WTC11 (cell line): ENCODE results near the gene KAZN. TPM values are rescaled to one million over a fixed set of nuclear protein-coding genes. Genes with fewer than 3 reads are reported as not detected.

Experiments used
- ATAC-seq: fragments of 200-7000 bp; cut with Tn5 transposase; 2 replicates; pipeline ENCODE4 v1.10.0; 2021; ENCODE audit warnings: mild to moderate bottlenecking, moderate library complexity
- CTCF ChIA-PET: fragments of 300-600 bp; sonication (Branson Sonifier 250); formaldehyde crosslinking; loops from one replicate; lab custom pipeline; 2021; ENCODE audit warnings: antibody characterized with exemption; lab: Charles Lee
- POLR2A ChIA-PET: fragments of 350-600 bp; sonication (Branson Sonifier 250); formaldehyde crosslinking; loops from one replicate; lab custom pipeline; 2021; ENCODE audit warnings: antibody characterized with exemption; lab: Charles Lee
- DNase-seq: peaks from one replicate; pipeline ENCODE4 v3.0.0; 2021; ENCODE audit warnings: low spot score
- H3K27ac Mint-ChIP-seq: 2 replicates; pipeline ENCODE4 v1.8.0; 2021; ENCODE audit warnings: mixed read lengths
- H3K27me3 Mint-ChIP-seq: 2 replicates; pipeline ENCODE4 v1.8.0; 2021; ENCODE audit warnings: low read depth, mild to moderate bottlenecking, moderate library complexity, mixed read lengths
- H3K36me3 Mint-ChIP-seq: 2 replicates; pipeline ENCODE4 v1.8.0; 2021; ENCODE audit warnings: mixed read lengths
- H3K4me1 Mint-ChIP-seq: 2 replicates; pipeline ENCODE4 v1.8.0; 2022; ENCODE audit warnings: mixed read lengths
- H3K4me3 Mint-ChIP-seq: 2 replicates; pipeline ENCODE4 v1.8.0; 2021; ENCODE audit warnings: mild to moderate bottlenecking, moderate library complexity, mixed read lengths
- H3K9me3 Mint-ChIP-seq: 2 replicates; pipeline ENCODE4 v1.8.0; 2021; ENCODE audit warnings: mixed read lengths
- FOXK1 ChIP-seq: sonication (generic); formaldehyde crosslinking; IDR thresholded peaks from 2 replicates; pipeline ENCODE4 v1.8.0; 2022; ENCODE audit warnings: mild to moderate bottlenecking, moderate library complexity, missing genetic modification reagents
- GABPB1 ChIP-seq: sonication (generic); formaldehyde crosslinking; IDR thresholded peaks from 2 replicates; pipeline ENCODE4 v1.8.1; 2023; ENCODE audit warnings: mild to moderate bottlenecking, missing genetic modification reagents
- GRHL2 ChIP-seq: fragments of 250-450 bp; sonication (Bioruptor Pico); IDR thresholded peaks from 2 replicates; pipeline ENCODE4 v1.8.0; 2022; ENCODE audit warnings: mild to moderate bottlenecking, moderate library complexity; ENCODE audit not compliant: insufficient replicate concordance, severe bottlenecking
- HMGA2 ChIP-seq: fragments of 250-450 bp; sonication (Bioruptor Pico); IDR thresholded peaks from 2 replicates; pipeline ENCODE4 v1.4.0; 2021; ENCODE audit warnings: mild to moderate bottlenecking, moderate library complexity
- IRF2 ChIP-seq: sonication (generic); formaldehyde crosslinking; IDR thresholded peaks from 2 replicates; pipeline ENCODE4 v1.8.0; 2022; ENCODE audit warnings: low read depth, missing genetic modification reagents, borderline replicate concordance
- JUN ChIP-seq: sonication (generic); formaldehyde crosslinking; IDR thresholded peaks from 2 replicates; pipeline ENCODE4 v1.8.0; 2023; ENCODE audit warnings: mild to moderate bottlenecking, missing genetic modification reagents
- PRRX2 ChIP-seq: fragments of 250-450 bp; sonication (Bioruptor Pico); IDR thresholded peaks from 2 replicates; pipeline ENCODE4 v1.8.0; 2021; ENCODE audit warnings: mild to moderate bottlenecking
- SMAD4 ChIP-seq: sonication (generic); formaldehyde crosslinking; IDR thresholded peaks from 2 replicates; pipeline ENCODE4 v1.8.0; 2022; ENCODE audit warnings: mild to moderate bottlenecking, missing genetic modification reagents
- SP1 ChIP-seq: sonication (generic); formaldehyde crosslinking; conservative IDR thresholded peaks from 2 replicates; pipeline ENCODE4 v1.8.1; 2022; ENCODE audit warnings: missing genetic modification reagents
- ZNF138 ChIP-seq: sonication (generic); formaldehyde crosslinking; conservative IDR thresholded peaks from 2 replicates; pipeline ENCODE4 v1.8.1; 2022; ENCODE audit warnings: mild to moderate bottlenecking, moderate library complexity, missing genetic modification reagents
- ZNF263 ChIP-seq: sonication (generic); formaldehyde crosslinking; IDR thresholded peaks from 2 replicates; pipeline ENCODE4 v1.8.1; 2022; ENCODE audit warnings: low read depth, mild to moderate bottlenecking, moderate library complexity, missing genetic modification reagents
- ZNF423 ChIP-seq: fragments of 250-450 bp; sonication (Bioruptor Pico); IDR thresholded peaks from 2 replicates; pipeline ENCODE4 v2.1.2; 2022; ENCODE audit warnings: mild to moderate bottlenecking, moderate library complexity
- total RNA-seq: library from RNA; stranded (reverse); gene quantifications from 3 replicates; pipeline ENCODE4 v1.2.3, GENCODE V29; 2021
- TF ChIP-seq, protein P1 (sequence below): sonication (generic); formaldehyde crosslinking; IDR thresholded peaks from 2 replicates; pipeline ENCODE4 v1.8.0; 2023; ENCODE audit warnings: missing genetic modification reagents
- TF ChIP-seq, protein P2 (sequence below): fragments of 250-450 bp; sonication (Bioruptor Pico); IDR thresholded peaks from 2 replicates; pipeline ENCODE4 v1.9.0; 2021; ENCODE audit warnings: moderate library complexity, mild to moderate bottlenecking, inconsistent platforms, borderline replicate concordance
- TF ChIP-seq, protein P3 (sequence below): sonication (generic); formaldehyde crosslinking; IDR thresholded peaks from 2 replicates; pipeline ENCODE4 v1.8.1; 2023; ENCODE audit warnings: mild to moderate bottlenecking, moderate library complexity, missing genetic modification reagents
- TF ChIP-seq, protein P4 (sequence below): fragments of 250-450 bp; sonication (Bioruptor Pico); IDR thresholded peaks from 2 replicates; pipeline ENCODE4 v2.1.2; 2022; ENCODE audit warnings: mild to moderate bottlenecking, moderate library complexity
- TF ChIP-seq, protein P5 (sequence below): sonication (generic); formaldehyde crosslinking; IDR thresholded peaks from 2 replicates; pipeline ENCODE4 v1.8.0; 2023; ENCODE audit warnings: mild to moderate bottlenecking, missing genetic modification reagents
- TF ChIP-seq, protein P6 (sequence below): sonication (generic); formaldehyde crosslinking; conservative IDR thresholded peaks from 2 replicates; pipeline ENCODE4 v1.8.1; 2022; ENCODE audit warnings: mild to moderate bottlenecking, missing genetic modification reagents
- TF ChIP-seq, protein P7 (sequence below): fragments of 250-450 bp; sonication (Bioruptor Pico); IDR thresholded peaks from 2 replicates; pipeline ENCODE4 v1.9.0; 2021; ENCODE audit warnings: mild to moderate bottlenecking, borderline replicate concordance

KAZN gene
- total RNA-seq, 1 experiment from 2014 or later, result 19.9 TPM

DNA sequence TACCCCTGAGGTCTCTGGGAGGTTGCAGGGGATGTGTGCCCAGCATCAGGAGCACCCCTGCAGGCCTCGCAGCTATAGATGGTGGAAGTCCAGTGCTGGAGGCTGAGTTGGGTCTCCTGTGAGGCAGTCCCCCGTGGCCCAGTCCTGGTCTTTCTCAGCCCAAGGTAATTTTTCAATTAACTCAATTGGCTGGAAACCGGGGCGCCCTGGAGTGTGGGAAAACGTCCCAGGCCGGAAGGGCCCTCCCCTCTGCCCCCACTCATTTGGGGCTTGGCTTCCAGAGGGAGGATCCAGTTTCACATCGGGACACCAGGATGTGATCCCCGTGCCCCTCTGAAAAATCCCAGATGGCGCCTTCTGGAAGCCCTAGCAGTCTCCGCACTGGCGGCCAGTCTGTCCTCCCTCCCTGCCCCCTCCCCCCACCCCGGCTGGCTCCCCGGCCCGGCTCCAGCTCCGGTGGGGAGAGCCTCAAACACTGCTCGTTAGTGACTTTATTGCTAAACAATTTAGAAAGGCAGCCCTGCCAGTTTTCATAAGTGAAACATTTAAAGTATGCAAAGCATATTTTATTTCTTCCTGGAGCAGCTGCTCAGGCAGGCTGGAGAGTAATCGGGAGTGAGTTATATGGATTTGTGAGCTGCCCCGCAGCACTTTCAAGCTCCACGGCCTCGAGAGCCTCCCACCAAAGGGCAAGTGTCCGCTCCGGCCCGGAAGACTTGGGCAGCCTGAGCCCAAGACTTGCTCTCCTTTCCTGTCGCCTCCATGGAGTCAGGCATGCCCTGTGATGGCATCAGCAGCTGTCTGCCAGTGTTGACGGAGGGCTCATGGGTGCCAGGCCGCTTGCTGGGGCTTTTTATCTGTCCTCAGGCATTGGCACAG lies 346.9 kb downstream of the KAZN start:
- POLR2A ChIA-PET, result no interaction called here
- Mint-ChIP-seq H3K36me3 (no peaks in the 10 kb centered on the region), H3K4me3 (no peak overlapping the region), H3K4me1 (peaks cover 63% of the 10 kb centered on the region), H3K9me3 (0 out of 2 replicates have a peak, but pooled peaks cover 5% of the 10 kb centered on the region)
- peak; percentile 57 for DNase-seq
- CTCF ChIA-PET, result interaction anchor here (0.6 to 1.1 kb wide), 4 partner anchors 38 to 510 kb away, joined by 3 to 4 read pairs (median 4); no protein-coding TSS in a partner anchor
- no peak for TF ChIP-seq ZNF138 (CRISPR knock-in tag)
- TF ChIP-seq ZNF263, result no peak
- no peak for TF ChIP-seq PRRX2 (CRISPR knock-in tag)
- no peak for TF ChIP-seq FOXK1
- TF ChIP-seq, protein P1, sequence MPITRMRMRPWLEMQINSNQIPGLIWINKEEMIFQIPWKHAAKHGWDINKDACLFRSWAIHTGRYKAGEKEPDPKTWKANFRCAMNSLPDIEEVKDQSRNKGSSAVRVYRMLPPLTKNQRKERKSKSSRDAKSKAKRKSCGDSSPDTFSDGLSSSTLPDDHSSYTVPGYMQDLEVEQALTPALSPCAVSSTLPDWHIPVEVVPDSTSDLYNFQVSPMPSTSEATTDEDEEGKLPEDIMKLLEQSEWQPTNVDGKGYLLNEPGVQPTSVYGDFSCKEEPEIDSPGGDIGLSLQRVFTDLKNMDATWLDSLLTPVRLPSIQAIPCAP (CRISPR knock-in tag), result no peak
- TF ChIP-seq SMAD4, result no peak
- TF ChIP-seq, protein P2, sequence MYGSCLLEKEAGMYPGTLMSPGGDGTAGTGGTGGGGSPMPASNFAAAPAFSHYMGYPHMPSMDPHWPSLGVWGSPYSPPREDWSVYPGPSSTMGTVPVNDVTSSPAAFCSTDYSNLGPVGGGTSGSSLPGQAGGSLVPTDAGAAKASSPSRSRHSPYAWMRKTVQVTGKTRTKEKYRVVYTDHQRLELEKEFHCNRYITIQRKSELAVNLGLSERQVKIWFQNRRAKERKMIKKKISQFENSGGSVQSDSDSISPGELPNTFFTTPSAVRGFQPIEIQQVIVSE (CRISPR knock-in tag), result no peak
- TF ChIP-seq, protein P3, sequence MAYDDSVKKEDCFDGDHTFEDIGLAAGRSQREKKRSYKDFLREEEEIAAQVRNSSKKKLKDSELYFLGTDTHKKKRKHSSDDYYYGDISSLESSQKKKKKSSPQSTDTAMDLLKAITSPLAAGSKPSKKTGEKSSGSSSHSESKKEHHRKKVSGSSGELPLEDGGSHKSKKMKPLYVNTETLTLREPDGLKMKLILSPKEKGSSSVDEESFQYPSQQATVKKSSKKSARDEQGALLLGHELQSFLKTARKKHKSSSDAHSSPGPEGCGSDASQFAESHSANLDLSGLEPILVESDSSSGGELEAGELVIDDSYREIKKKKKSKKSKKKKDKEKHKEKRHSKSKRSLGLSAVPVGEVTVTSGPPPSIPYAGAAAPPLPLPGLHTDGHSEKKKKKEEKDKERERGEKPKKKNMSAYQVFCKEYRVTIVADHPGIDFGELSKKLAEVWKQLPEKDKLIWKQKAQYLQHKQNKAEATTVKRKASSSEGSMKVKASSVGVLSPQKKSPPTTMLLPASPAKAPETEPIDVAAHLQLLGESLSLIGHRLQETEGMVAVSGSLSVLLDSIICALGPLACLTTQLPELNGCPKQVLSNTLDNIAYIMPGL (CRISPR knock-in tag), result no peak
- no peak for TF ChIP-seq HMGA2 (CRISPR knock-in tag)
- TF ChIP-seq, protein P4, sequence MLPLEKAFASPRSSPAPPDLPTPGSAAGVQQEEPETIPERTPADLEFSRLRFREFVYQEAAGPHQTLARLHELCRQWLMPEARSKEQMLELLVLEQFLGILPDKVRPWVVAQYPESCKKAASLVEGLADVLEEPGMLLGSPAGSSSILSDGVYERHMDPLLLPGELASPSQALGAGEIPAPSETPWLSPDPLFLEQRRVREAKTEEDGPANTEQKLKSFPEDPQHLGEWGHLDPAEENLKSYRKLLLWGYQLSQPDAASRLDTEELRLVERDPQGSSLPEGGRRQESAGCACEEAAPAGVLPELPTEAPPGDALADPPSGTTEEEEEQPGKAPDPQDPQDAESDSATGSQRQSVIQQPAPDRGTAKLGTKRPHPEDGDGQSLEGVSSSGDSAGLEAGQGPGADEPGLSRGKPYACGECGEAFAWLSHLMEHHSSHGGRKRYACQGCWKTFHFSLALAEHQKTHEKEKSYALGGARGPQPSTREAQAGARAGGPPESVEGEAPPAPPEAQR (CRISPR knock-in tag), result no peak
- TF ChIP-seq, protein P5, sequence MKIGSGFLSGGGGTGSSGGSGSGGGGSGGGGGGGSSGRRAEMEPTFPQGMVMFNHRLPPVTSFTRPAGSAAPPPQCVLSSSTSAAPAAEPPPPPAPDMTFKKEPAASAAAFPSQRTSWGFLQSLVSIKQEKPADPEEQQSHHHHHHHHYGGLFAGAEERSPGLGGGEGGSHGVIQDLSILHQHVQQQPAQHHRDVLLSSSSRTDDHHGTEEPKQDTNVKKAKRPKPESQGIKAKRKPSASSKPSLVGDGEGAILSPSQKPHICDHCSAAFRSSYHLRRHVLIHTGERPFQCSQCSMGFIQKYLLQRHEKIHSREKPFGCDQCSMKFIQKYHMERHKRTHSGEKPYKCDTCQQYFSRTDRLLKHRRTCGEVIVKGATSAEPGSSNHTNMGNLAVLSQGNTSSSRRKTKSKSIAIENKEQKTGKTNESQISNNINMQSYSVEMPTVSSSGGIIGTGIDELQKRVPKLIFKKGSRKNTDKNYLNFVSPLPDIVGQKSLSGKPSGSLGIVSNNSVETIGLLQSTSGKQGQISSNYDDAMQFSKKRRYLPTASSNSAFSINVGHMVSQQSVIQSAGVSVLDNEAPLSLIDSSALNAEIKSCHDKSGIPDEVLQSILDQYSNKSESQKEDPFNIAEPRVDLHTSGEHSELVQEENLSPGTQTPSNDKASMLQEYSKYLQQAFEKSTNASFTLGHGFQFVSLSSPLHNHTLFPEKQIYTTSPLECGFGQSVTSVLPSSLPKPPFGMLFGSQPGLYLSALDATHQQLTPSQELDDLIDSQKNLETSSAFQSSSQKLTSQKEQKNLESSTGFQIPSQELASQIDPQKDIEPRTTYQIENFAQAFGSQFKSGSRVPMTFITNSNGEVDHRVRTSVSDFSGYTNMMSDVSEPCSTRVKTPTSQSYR, result no peak
- TF ChIP-seq IRF2 (CRISPR knock-in tag), result no peak
- no peak for TF ChIP-seq SP1 (CRISPR knock-in tag)
- no peak for TF ChIP-seq JUN
- TF ChIP-seq, protein P6, sequence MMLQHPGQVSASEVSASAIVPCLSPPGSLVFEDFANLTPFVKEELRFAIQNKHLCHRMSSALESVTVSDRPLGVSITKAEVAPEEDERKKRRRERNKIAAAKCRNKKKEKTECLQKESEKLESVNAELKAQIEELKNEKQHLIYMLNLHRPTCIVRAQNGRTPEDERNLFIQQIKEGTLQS (CRISPR knock-in tag), result no peak
- TF ChIP-seq GABPB1 (CRISPR knock-in tag), result no peak
- TF ChIP-seq, protein P7, sequence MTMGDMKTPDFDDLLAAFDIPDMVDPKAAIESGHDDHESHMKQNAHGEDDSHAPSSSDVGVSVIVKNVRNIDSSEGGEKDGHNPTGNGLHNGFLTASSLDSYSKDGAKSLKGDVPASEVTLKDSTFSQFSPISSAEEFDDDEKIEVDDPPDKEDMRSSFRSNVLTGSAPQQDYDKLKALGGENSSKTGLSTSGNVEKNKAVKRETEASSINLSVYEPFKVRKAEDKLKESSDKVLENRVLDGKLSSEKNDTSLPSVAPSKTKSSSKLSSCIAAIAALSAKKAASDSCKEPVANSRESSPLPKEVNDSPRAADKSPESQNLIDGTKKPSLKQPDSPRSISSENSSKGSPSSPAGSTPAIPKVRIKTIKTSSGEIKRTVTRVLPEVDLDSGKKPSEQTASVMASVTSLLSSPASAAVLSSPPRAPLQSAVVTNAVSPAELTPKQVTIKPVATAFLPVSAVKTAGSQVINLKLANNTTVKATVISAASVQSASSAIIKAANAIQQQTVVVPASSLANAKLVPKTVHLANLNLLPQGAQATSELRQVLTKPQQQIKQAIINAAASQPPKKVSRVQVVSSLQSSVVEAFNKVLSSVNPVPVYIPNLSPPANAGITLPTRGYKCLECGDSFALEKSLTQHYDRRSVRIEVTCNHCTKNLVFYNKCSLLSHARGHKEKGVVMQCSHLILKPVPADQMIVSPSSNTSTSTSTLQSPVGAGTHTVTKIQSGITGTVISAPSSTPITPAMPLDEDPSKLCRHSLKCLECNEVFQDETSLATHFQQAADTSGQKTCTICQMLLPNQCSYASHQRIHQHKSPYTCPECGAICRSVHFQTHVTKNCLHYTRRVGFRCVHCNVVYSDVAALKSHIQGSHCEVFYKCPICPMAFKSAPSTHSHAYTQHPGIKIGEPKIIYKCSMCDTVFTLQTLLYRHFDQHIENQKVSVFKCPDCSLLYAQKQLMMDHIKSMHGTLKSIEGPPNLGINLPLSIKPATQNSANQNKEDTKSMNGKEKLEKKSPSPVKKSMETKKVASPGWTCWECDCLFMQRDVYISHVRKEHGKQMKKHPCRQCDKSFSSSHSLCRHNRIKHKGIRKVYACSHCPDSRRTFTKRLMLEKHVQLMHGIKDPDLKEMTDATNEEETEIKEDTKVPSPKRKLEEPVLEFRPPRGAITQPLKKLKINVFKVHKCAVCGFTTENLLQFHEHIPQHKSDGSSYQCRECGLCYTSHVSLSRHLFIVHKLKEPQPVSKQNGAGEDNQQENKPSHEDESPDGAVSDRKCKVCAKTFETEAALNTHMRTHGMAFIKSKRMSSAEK (CRISPR knock-in tag), result no peak
- no peak for TF ChIP-seq ZNF423
- TF ChIP-seq GRHL2 (CRISPR knock-in tag), result no peak
- TF ChIP-seq, all 79 proteins: peak for 0
- Mint-ChIP-seq H3K27ac (peak overlapping the region; percentile 79), H3K27me3 (no peaks in the 10 kb centered on the region)
- ATAC-seq, result peak; percentile 62
